Left ventricle myocardium superior (tissue), 1 donor: ENCODE results near the gene SSU72. TPM values are rescaled to one million over a fixed set of nuclear protein-coding genes. Genes with fewer than 3 reads are reported as not detected.
A peak's percentile ranks its signal among the peaks of the same experiment; 100 is the strongest.

Source experiments
- ATAC-seq: fragments of 200-7000 bp; cut with Tn5 transposase; one replicate; pipeline ENCODE4 v1.9.1; 2020; ENCODE audit warnings: mild to moderate bottlenecking, moderate library complexity
- DNase-seq: peaks from one replicate; pipeline ENCODE4 v3.0.0-alpha.2; 2020
- intact Hi-C: fragments of 100-400 bp; cut with micrococcal nuclease; formaldehyde crosslinking; loops from one replicate; pipeline ENCODE4 v1.11.0; 2022
- total RNA-seq: library from RNA; stranded (reverse); fragmentation: NEBNext Ultra II Directional; extraction: Animal tissue kit (Norgen Biotek cat#: 25700); gene quantifications from one replicate; pipeline ENCODE4 v1.2.1, GENCODE V29; 2021
- donor health status: DM: no; HTN: yes; CAD: no; lungs with severe emphysema.

The SSU72 gene
- total RNA-seq, 1 donor from 2014 or later = 118 TPM

GRCh38 chr1:1614204-1614953 lies 39.7 kb upstream of the SSU72 start:
- DNase-seq (peak; percentile 44), ATAC-seq (no peak)
- intact Hi-C loops = no loop called here

GRCh38 chr1:1613509-1614082 lies 38.9 kb upstream of the SSU72 start:
- DNase-seq (peak; percentile 4), ATAC-seq (no peak)
- intact Hi-C loops = no loop called here

- ATAC-seq = no peak
- intact Hi-C loops = no loop called here
- no peak for DNase-seq
Observed at GRCh38 chr1:1612104-1612400, 37.4 kb upstream of the SSU72 start.

GRCh38 chr1:1610796-1611195 lies 36.1 kb upstream of the SSU72 start:
- intact Hi-C loops = no loop called here
- ATAC-seq = no peak
- DNase-seq = no peak

- ATAC-seq = no peak
- intact Hi-C loops = no loop called here
- peak; percentile 18 for DNase-seq
Observed at GRCh38 chr1:1609822-1610485, 35.3 kb upstream of the SSU72 start.

GRCh38 chr1:1606232-1606631 lies 31.6 kb upstream of the SSU72 start:
- DNase-seq (no peak), ATAC-seq (no peak)
- intact Hi-C loops = no loop called here

GRCh38 chr1:1605724-1606123 lies 31.1 kb upstream of the SSU72 start:
- intact Hi-C loops = no loop called here
- DNase-seq (peak; percentile 12), ATAC-seq (no peak)

- ATAC-seq (no peak), DNase-seq (peak; percentile 20)
- intact Hi-C loops = no loop called here
Observed at GRCh38 chr1:1605034-1605591, 30.4 kb upstream of the SSU72 start.

- no peak for DNase-seq
- ATAC-seq = no peak
- intact Hi-C loops = no loop called here
Observed at GRCh38 chr1:1604374-1605033, 29.8 kb upstream of the SSU72 start.

- intact Hi-C loops = no loop called here
- DNase-seq (no peak), ATAC-seq (no peak)
Observed at GRCh38 chr1:1603671-1604373, 29.2 kb upstream of the SSU72 start.

GRCh38 chr1:1602968-1603506 lies 28.4 kb upstream of the SSU72 start:
- intact Hi-C loops = no loop called here
- ATAC-seq (no peak), DNase-seq (peak; percentile 25)

- ATAC-seq = no peak
- intact Hi-C loops = no loop called here
Observed at GRCh38 chr1:1602304-1602967, 27.8 kb upstream of the SSU72 start.

GRCh38 chr1:1601564-1602303 lies 27.1 kb upstream of the SSU72 start:
- intact Hi-C loops = no loop called here
- ATAC-seq (no peak), DNase-seq (no peak)

More at GRCh38 chr1:1602304-1602967, 27.8 kb upstream of the SSU72 start:
- DNase-seq = no peak

- DNase-seq = no peak
- ATAC-seq = no peak
- intact Hi-C loops = no loop called here
Observed at GRCh38 chr1:1600861-1601563, 26.3 kb upstream of the SSU72 start.

GRCh38 chr1:1599935-1600860 lies 25.5 kb upstream of the SSU72 start, which contains the start of gene FNDC10:
Gene FNDC10, minus strand, starts transcription at chr1:1600135. Its CDS starts 120 bp downstream, at chr1:1600015.
- ATAC-seq (no peak), DNase-seq (peak; percentile 30)
- intact Hi-C loops = no loop called here
